Progenitor cell of endocrine pancreas (in vitro differentiated cells): ENCODE measurements around the gene GUCD1. TPM values are rescaled to one million over a fixed set of nuclear protein-coding genes. Genes with fewer than 3 reads are reported as not detected.
A peak's percentile ranks its signal among the peaks of the same experiment; 100 is the strongest.

Source experiments
- DNase-seq: peaks from one replicate; pipeline ENCODE4 v3.0.0; 2021; ENCODE audit warnings: low spot score; ENCODE audit not compliant: unreplicated experiment
- H3K27ac Mint-ChIP-seq: 2 replicates; pipeline ENCODE4 v1.8.0; 2021; ENCODE audit warnings: mild to moderate bottlenecking, moderate library complexity, mixed read lengths
- H3K27me3 Mint-ChIP-seq: 2 replicates; pipeline ENCODE4 v1.8.0; 2021; ENCODE audit warnings: mixed read lengths
- H3K36me3 Mint-ChIP-seq: 2 replicates; pipeline ENCODE4 v1.8.0; 2022; ENCODE audit warnings: mixed read lengths; ENCODE audit not compliant: insufficient read depth
- H3K4me1 Mint-ChIP-seq: 2 replicates; pipeline ENCODE4 v1.8.0; 2021; ENCODE audit warnings: low read depth, mixed read lengths
- H3K4me3 Mint-ChIP-seq: 2 replicates; pipeline ENCODE4 v1.8.0; 2021; ENCODE audit warnings: low read depth, mild to moderate bottlenecking, moderate library complexity, mixed read lengths
- H3K9me3 Mint-ChIP-seq: 2 replicates; pipeline ENCODE4 v1.8.0; 2021; ENCODE audit warnings: low read depth, mixed read lengths
- CTCF ChIP-seq: fragments of 200-600 bp; sonication (generic); IDR thresholded peaks from one replicate; pipeline ENCODE4 v1.5.0; 2021; ENCODE audit warnings: antibody characterized with exemption, mild to moderate bottlenecking; ENCODE audit not compliant: unreplicated experiment
- total RNA-seq: library from RNA; stranded (reverse); gene quantifications from 2 replicates; pipeline ENCODE4 v1.2.1, GENCODE V29; 2021

The GUCD1 gene
- total RNA-seq, 1 donor from 2014 or later = 67.5 TPM

GRCh38 chr22:24496234-24496633 lies 58.7 kb downstream of the GUCD1 start:
- H3K27ac Mint-ChIP-seq = no peak overlapping the region
- peaks cover 34% of the 10 kb centered on the region for H3K4me1 Mint-ChIP-seq
- peaks cover 4% of the 10 kb centered on the region for H3K9me3 Mint-ChIP-seq
- H3K27me3 Mint-ChIP-seq = peaks cover 65% of the 10 kb centered on the region
- peaks cover 3% of the 10 kb centered on the region for H3K36me3 Mint-ChIP-seq
- no peak for DNase-seq
- TF ChIP-seq CTCF = no peak
- H3K4me3 Mint-ChIP-seq = no peak overlapping the region

GRCh38 chr22:24495365-24495675 lies 59.6 kb downstream of the GUCD1 start:
- DNase-seq = no peak
- peaks cover 26% of the 10 kb centered on the region for H3K4me1 Mint-ChIP-seq
- H3K9me3 Mint-ChIP-seq = peaks cover 4% of the 10 kb centered on the region
- no peak overlapping the region for H3K4me3 Mint-ChIP-seq
- TF ChIP-seq CTCF = no peak
- H3K27me3 Mint-ChIP-seq = peaks cover 60% of the 10 kb centered on the region
- peaks cover 3% of the 10 kb centered on the region for H3K36me3 Mint-ChIP-seq
- H3K27ac Mint-ChIP-seq = no peak overlapping the region

- peaks cover 58% of the 10 kb centered on the region for H3K27me3 Mint-ChIP-seq
These were observed 60.2 kb downstream of the GUCD1 start, which contains the start of gene UPB1 for GRCh38 chr22:24494528-24495364. UPB1 (plus strand) TSS chr22:24495332; CDS start chr22:24495404, 72 bp downstream.

GRCh38 chr22:24494167-24494527 lies 60.8 kb downstream of the GUCD1 start:
- H3K27ac Mint-ChIP-seq = no peak overlapping the region
- DNase-seq = no peak
- peaks cover 59% of the 10 kb centered on the region for H3K27me3 Mint-ChIP-seq
- TF ChIP-seq CTCF = no peak
- H3K4me3 Mint-ChIP-seq = peak overlapping the region; percentile 37
- H3K4me1 Mint-ChIP-seq = peaks cover 19% of the 10 kb centered on the region
- H3K36me3 Mint-ChIP-seq = peaks cover 3% of the 10 kb centered on the region
- H3K9me3 Mint-ChIP-seq = peaks cover 4% of the 10 kb centered on the region

More at GRCh38 chr22:24494528-24495364, 60.2 kb downstream of the GUCD1 start, which contains the start of gene UPB1:
- peaks cover 22% of the 10 kb centered on the region for H3K4me1 Mint-ChIP-seq
- TF ChIP-seq CTCF = no peak
- H3K36me3 Mint-ChIP-seq = peaks cover 3% of the 10 kb centered on the region
- no peak within 1 kb of the TSS for H3K27ac Mint-ChIP-seq
- H3K4me3 Mint-ChIP-seq = peak within 1 kb of the TSS; percentile 37
- peaks cover 4% of the 10 kb centered on the region for H3K9me3 Mint-ChIP-seq
- no peak for DNase-seq

- peaks cover 3% of the 10 kb centered on the region for H3K36me3 Mint-ChIP-seq
- peaks cover 17% of the 10 kb centered on the region for H3K4me1 Mint-ChIP-seq
- no peak overlapping the region for H3K27ac Mint-ChIP-seq
- no peak for TF ChIP-seq CTCF
- H3K9me3 Mint-ChIP-seq = peaks cover 4% of the 10 kb centered on the region
- no peak overlapping the region for H3K4me3 Mint-ChIP-seq
- DNase-seq = no peak
- H3K27me3 Mint-ChIP-seq = peaks cover 46% of the 10 kb centered on the region
These were observed 62.5 kb downstream of the GUCD1 start for GRCh38 chr22:24492391-24492790.

Other genes with a start within 250 kb of the GUCD1 start
- gene ADORA2A, start 127.5 kb downstream of the GUCD1 start, total RNA-seq = 5.2 and 6.4 TPM in 2 replicates
- gene UPB1, start 59.8 kb downstream of the GUCD1 start, total RNA-seq = 0.50 and 0.75 TPM in 2 replicates
- gene SNRPD3, start 861 bp upstream of the GUCD1 start, total RNA-seq = 124 and 125 TPM in 2 replicates
- gene LRRC75B, start 37.9 kb upstream of the GUCD1 start, total RNA-seq = 23.6 and 24.6 TPM in 2 replicates
- 16.9 and 17.1 TPM in 2 replicates for gene GGT1, start 48.1 kb upstream of the GUCD1 start, total RNA-seq
- not detected in 2 replicates for gene PIWIL3, start 219.6 kb upstream of the GUCD1 start, total RNA-seq